GM15510 (cell line): ENCODE data around the gene AHSA1.
A peak's percentile ranks its signal among the peaks of the same experiment; 100 is the strongest.

Experiments used
- POLR2A ChIP-seq: IDR thresholded peaks from 3 replicates; pipeline ENCODE4 v1.6.1; 2011; ENCODE audit warnings: borderline replicate concordance; ENCODE audit not compliant: insufficient read length; ENCODE audit errors: extremely low read depth

Gene AHSA1

GRCh38 chr14:77457522-77458248 lies at the start of gene AHSA1, which contains the start of gene VIPAS39:
Gene AHSA1, plus strand, starts transcription at chr14:77458093. Its CDS starts 97 bp downstream, at chr14:77458190.
Gene VIPAS39, minus strand, starts transcription at chr14:77457601. Its CDS starts 3,499 bp downstream, at chr14:77454102.
- TF ChIP-seq POLR2A: peak; percentile 93

GRCh38 chr14:77409131-77409533 lies 48.8 kb upstream of the AHSA1 start:
- no peak for TF ChIP-seq POLR2A

DNA sequence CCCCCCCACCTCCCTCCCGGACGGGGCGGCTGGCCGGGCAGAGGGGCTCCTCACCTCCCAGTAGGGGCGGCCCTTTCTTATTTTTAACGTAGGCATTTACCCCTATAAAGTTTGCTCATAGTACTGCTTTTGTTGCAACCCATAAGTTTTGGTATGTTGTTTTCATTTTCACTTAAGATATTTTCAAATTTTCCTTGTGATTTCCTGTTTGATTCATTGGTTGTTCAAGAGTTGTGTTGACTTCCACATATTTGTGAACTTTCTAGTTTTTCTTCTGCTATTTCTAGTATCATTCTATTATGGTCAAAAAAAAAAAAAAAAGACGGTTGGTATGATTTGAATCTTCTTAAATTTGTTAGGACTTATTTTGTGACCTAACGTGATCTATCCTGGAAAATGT lies 41.1 kb upstream of the AHSA1 start:
- no peak for TF ChIP-seq POLR2A

- TF ChIP-seq POLR2A: no peak
These were observed 36.7 kb upstream of the AHSA1 start for GRCh38 chr14:77421201-77421600.

DNA sequence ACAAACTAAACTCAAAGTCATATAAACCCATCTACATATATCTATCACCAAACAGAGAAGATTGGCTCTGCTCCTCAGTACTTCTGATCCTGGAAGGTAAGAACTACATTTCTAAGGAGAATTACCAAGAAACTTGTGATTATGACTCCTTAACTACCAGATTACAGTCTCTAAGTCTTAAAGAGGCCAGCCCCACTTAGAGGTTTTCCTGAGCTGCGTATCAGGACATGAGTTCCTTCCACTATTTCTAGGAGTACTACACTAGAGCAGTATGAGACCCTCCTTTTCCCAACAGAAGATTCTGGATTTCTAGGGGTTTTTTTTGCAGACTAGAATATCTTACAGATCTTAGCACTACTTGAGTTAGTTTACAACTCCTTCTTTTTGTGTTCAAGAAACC lies 34.5 kb upstream of the AHSA1 start, which contains the start of gene NOXRED1:
TSS of gene NOXRED1 (minus strand) at position 101 of the 400 bp plus-strand sequence. CDS start 634 bp downstream, outside the sequence.
- no peak for TF ChIP-seq POLR2A

DNA sequence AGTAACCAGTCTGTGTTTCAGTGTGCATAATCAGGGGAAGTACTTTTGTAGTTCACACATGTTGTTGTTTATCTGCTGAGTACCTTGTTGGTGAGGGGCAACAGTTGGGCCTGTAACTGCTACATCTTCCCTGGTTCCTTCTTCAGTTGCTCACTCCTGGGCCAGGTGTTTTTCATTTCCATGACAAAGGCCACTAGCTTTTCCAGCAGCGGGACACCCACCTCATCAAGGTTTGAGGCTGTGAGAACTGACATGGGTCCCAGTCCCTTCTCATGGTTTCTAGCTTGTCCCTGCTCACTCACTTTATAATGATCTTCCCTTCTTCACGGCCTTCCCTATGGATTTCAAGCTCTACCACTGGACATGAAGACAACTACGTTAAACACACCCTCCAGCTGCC lies 33.0 kb upstream of the AHSA1 start:
- TF ChIP-seq POLR2A: no peak

DNA sequence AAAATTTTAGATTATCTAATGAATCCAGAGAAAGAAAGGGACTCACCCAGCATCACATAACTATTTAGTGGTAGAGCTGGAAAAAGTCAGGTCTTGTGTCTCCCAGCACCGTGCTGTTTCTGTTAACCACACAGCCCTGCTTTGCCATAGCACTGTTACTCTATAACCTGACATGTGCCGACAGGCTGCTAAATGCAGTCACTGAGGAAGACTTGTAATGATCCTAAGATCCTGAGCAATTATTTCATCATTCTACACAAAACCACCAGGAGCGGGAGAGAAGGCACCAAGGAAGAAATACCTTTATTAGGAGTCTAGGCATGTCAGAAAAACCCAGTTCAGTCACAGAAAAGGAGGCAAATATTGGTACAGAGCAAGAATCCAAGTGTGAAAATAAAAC lies 31.5 kb upstream of the AHSA1 start:
- TF ChIP-seq POLR2A: no peak

DNA sequence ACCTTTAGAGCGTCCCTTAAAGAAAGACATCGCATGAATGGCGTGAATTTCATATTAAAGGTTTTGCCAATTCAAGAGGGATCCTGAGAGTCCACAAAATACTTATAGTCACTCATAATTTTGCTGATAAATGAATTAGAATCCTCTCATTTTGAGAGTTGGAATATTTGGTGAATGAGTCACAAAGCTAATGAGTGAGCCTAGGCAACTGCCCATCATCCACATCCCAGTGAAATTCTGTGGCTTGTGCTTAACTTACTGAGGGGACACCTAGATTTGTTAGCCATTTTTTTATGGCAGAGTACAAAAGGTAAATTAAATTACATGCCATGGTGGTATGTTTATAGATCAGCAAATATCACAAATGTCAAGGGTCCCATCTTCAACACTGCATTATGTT lies 21.9 kb upstream of the AHSA1 start:
- no peak for TF ChIP-seq POLR2A

DNA sequence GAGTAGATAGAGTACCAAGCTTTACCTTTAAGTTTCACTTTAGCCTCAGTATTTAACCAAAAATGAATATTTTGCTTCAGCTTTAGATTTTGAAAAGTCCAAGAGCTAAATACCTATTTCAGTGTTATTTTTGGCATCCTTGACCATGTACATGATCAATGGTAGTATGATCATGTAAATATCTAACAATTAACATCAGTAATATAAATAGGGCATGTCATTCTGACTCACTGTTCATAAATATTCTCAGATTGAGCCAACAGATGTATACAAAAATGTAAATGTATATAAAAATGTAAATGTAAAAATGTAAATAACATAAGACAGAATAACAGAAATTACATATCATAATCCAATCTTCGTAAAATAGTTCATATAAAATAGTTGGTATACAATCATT lies 19.3 kb upstream of the AHSA1 start:
- TF ChIP-seq POLR2A: no peak

- no peak for TF ChIP-seq POLR2A
These were observed 18.0 kb upstream of the AHSA1 start for GRCh38 chr14:77439861-77440260.

GRCh38 chr14:77442196-77442595 lies 15.7 kb upstream of the AHSA1 start:
- no peak for TF ChIP-seq POLR2A

GRCh38 chr14:77455966-77456640 lies 1.8 kb upstream of the AHSA1 start:
- no peak for TF ChIP-seq POLR2A

DNA sequence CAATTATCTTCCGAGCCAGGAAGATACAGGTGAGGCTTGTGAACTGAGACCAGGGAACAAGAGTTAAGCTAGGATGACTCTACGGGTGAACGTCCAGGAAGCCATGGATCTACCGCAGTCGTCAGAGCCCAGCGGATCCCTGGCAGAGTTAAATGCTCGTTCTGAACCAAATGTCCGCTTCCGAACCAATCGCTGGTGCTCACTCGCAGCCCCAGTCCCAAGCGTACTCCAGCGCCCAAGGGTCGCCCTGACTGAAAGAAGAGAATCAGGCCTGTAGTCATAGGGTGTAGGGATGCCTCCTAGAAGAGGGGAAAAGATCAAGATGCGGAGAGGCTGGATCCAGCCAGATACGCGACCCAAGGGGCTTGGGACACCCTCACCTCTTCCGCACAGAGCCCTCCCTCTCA lies 775 bp upstream of the AHSA1 start:
- TF ChIP-seq POLR2A: no peak

GRCh38 chr14:77458249-77458950 lies 507 bp downstream of the AHSA1 start:
- TF ChIP-seq POLR2A: no peak

DNA sequence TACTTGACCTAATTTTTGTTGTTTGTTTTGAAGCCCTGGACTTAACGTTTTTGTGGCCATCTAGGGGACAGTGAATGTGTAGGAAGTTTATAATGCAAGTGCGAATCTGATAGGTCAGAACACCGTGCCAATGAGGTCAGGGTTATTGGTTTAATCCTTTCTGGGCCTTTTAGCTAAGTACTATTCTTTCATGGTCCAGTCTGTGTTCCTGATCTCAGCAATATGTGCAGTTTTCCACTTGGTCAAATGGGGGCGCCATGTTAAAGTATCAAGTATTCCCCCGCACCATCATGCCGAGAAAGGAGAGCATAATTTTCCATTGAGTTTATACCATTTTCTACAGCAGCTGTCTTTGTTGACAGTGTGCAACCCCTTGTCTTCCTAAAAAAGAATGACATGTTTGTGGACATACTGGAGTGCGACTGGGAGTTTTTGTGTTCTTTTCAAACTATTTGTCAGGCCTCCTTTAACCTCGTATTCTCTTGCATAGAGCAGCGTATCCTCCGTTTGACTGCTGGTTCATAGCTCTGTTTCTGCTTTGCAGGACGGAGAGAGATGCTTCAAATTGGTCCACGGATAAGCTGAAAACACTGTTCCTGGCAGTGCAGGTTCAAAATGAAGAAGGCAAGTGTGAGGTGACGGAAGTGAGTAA lies 1.3 kb downstream of the AHSA1 start:
- TF ChIP-seq POLR2A: no peak
